GM18520 (cell line): ENCODE data around the gene HPCAL1.
"Not testable (repeated sequence)": the region's sequence is repeated elsewhere in the genome, so short reads cannot be mapped to it uniquely, and the experiment has no call there.

Source experiments
- ATAC-seq: cut with Tn5 transposase; IDR thresholded peaks from one replicate; pipeline ENCODE4 v1.9.1; 2021; ENCODE audit not compliant: unreplicated experiment

The HPCAL1 gene

GRCh38 chr2:10284108-10284870, 18.4 kb upstream of the HPCAL1 start:
- no peak for ATAC-seq

- ATAC-seq = no peak
Observed at GRCh38 chr2:10285191-10285555, 17.5 kb upstream of the HPCAL1 start.

GRCh38 chr2:10285556-10286198, 17.0 kb upstream of the HPCAL1 start:
- no peak for ATAC-seq

GRCh38 chr2:10286216-10287037, 16.3 kb upstream of the HPCAL1 start:
- ATAC-seq = no peak

- ATAC-seq = no peak
Observed at GRCh38 chr2:10287761-10288160, 14.9 kb upstream of the HPCAL1 start.

GRCh38 chr2:10288606-10289005, 14.1 kb upstream of the HPCAL1 start:
- no peak for ATAC-seq

GRCh38 chr2:10289352-10289751, 13.4 kb upstream of the HPCAL1 start:
- no peak for ATAC-seq

GRCh38 chr2:10289891-10290290, 12.8 kb upstream of the HPCAL1 start:
- no peak for ATAC-seq

- not testable (repeated sequence) for ATAC-seq
Observed at GRCh38 chr2:10291376-10291775, 11.3 kb upstream of the HPCAL1 start.

GRCh38 chr2:10292033-10292432, 10.7 kb upstream of the HPCAL1 start:
- no peak for ATAC-seq

GRCh38 chr2:10293603-10294002, 9.1 kb upstream of the HPCAL1 start:
- ATAC-seq = no peak

GRCh38 chr2:10294077-10294476, 8.6 kb upstream of the HPCAL1 start:
- ATAC-seq = no peak

- ATAC-seq = not testable (repeated sequence)
Observed at GRCh38 chr2:10295649-10296048, 7.1 kb upstream of the HPCAL1 start.

- no peak for ATAC-seq
Observed at GRCh38 chr2:10296142-10296541, 6.6 kb upstream of the HPCAL1 start.

GRCh38 chr2:10297191-10297830, 5.4 kb upstream of the HPCAL1 start:
- ATAC-seq = no peak

- ATAC-seq = no peak
Observed at GRCh38 chr2:10297959-10298531, 4.7 kb upstream of the HPCAL1 start.

- not testable (repeated sequence) for ATAC-seq
Observed at GRCh38 chr2:10298777-10299176, 3.9 kb upstream of the HPCAL1 start.

GRCh38 chr2:10300328-10300920, 2.3 kb upstream of the HPCAL1 start:
- ATAC-seq = no peak

GRCh38 chr2:10300997-10301940, 1.4 kb upstream of the HPCAL1 start:
- ATAC-seq = no peak
